SU-DHL-6 (cell line): Measurements from ENCODE around the gene SERPINA12.

Source experiments
- H2AFZ ChIP-seq: fragments of 200-600 bp; sonication (generic); 2 replicates; pipeline ENCODE4 v1.6.1; 2014; ENCODE audit warnings: low read depth, mild to moderate bottlenecking, moderate library complexity, mixed read lengths, antibody characterized with exemption, low read length; ENCODE audit not compliant: severe bottlenecking
- H3F3A ChIP-seq: fragments of 200-600 bp; shearing (Covaris generic); 2 replicates; pipeline ENCODE4 v1.6.0; 2016; ENCODE audit warnings: antibody characterized with exemption, mild to moderate bottlenecking; ENCODE audit not compliant: insufficient read depth
- H3K27ac ChIP-seq: fragments of 200-600 bp; sonication (generic); 2 replicates; pipeline ENCODE4 v1.5.1; 2016; ENCODE audit warnings: low read depth, mild to moderate bottlenecking, low read length, moderate library complexity, mixed read lengths
- H3K27me3 ChIP-seq: fragments of 200-600 bp; sonication (generic), shearing (Covaris generic); 2 replicates; pipeline ENCODE4 v1.6.0; 2014; ENCODE audit warnings: mild to moderate bottlenecking, low read length
- H3K36me3 ChIP-seq: fragments of 200-600 bp; sonication (generic); 2 replicates; pipeline ENCODE4 v1.6.1; 2014; ENCODE audit warnings: mild to moderate bottlenecking, low read length, mixed read lengths
- H3K4me2 ChIP-seq: fragments of 300-600, 200-600 bp; shearing (Covaris generic), sonication (generic); 2 replicates; pipeline ENCODE4 v1.6.0; 2014; ENCODE audit warnings: low read length, low read depth, mild to moderate bottlenecking; ENCODE audit not compliant: poor library complexity, severe bottlenecking
- H3K4me3 ChIP-seq: fragments of 200-600 bp; sonication (generic); 2 replicates; pipeline ENCODE4 v1.5.1; 2014; ENCODE audit warnings: antibody characterized with exemption, low read length, mild to moderate bottlenecking, mixed read lengths; ENCODE audit not compliant: insufficient read depth, poor library complexity, severe bottlenecking
- H3K79me2 ChIP-seq: fragments of 200-600 bp; sonication (generic); 2 replicates; pipeline ENCODE4 v1.6.1; 2014; ENCODE audit warnings: mild to moderate bottlenecking, low read length, moderate library complexity; ENCODE audit not compliant: insufficient read depth
- H3K9ac ChIP-seq: fragments of 200-600 bp; sonication (generic); 2 replicates; pipeline ENCODE4 v1.7.0; 2014; ENCODE audit warnings: mild to moderate bottlenecking, low read length
- H3K9me2 ChIP-seq: fragments of 200-600 bp; sonication (generic); replicated peaks from 2 replicates; pipeline ENCODE4 v1.6.1; 2014; ENCODE audit warnings: low read length; ENCODE audit not compliant: insufficient read depth
- H3K9me3 ChIP-seq: fragments of 200-600 bp; sonication (generic); 2 replicates; pipeline ENCODE4 v1.6.1; 2014; ENCODE audit warnings: low read length, mixed read lengths; ENCODE audit not compliant: insufficient read depth
- H4K20me1 ChIP-seq: fragments of 200-600 bp; sonication (generic); 2 replicates; pipeline ENCODE4 v1.6.1; 2014; ENCODE audit warnings: low read depth, mild to moderate bottlenecking, antibody characterized with exemption, low read length, moderate library complexity, mixed read lengths
- CTCF ChIP-seq: fragments of 200-600 bp; sonication (generic); IDR thresholded peaks from one replicate; pipeline ENCODE4 v1.5.1; 2017; ENCODE audit warnings: antibody characterized with exemption, mild to moderate bottlenecking, low read length, moderate library complexity; ENCODE audit not compliant: insufficient read depth, poor library complexity, severe bottlenecking
- EZH2phosphoT487 ChIP-seq: fragments of 200-600 bp; sonication (generic), shearing (Covaris generic); conservative IDR thresholded peaks from 2 replicates; pipeline ENCODE4 v1.6.1; 2018; ENCODE audit warnings: mild to moderate bottlenecking, antibody characterized with exemption, low read length, moderate library complexity, mixed read lengths

The SERPINA12 gene

DNA sequence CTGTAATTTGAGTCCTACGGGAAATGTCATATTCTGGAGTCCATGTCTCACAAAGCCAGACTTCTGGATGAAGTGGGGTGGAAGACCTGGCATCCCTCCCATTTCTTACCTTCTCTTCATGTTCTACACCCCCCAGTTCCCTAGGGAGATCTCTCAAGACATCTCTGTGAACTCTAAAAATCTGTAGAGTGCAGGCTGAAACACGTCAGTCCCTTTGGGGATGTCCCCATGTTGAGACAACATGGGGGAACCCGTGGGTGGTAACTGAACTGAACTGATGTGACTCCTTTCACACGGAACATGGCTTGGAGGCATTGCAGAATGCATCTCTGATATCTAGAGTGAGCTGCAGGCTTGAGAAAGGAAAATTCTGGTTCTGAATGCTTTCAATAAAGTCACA, 15.2 kb downstream of the SERPINA12 start:
- TF ChIP-seq EZH2phosphoT487 (no peak), CTCF (no peak)
- Histone ChIP-seq H3K36me3 (no peaks in the 10 kb centered on the region), H4K20me1 (no peaks in the 10 kb centered on the region), H3K9me2 (no peaks in the 10 kb centered on the region), H2AFZ (no peak overlapping the region), H3K9me3 (no peaks in the 10 kb centered on the region), H3K27me3 (no peaks in the 10 kb centered on the region), H3K9ac (no peak overlapping the region), H3K79me2 (no peaks in the 10 kb centered on the region), H3K27ac (no peak overlapping the region), H3K4me2 (no peak overlapping the region), H3F3A (no peaks in the 10 kb centered on the region), H3K4me3 (no peak overlapping the region)

DNA sequence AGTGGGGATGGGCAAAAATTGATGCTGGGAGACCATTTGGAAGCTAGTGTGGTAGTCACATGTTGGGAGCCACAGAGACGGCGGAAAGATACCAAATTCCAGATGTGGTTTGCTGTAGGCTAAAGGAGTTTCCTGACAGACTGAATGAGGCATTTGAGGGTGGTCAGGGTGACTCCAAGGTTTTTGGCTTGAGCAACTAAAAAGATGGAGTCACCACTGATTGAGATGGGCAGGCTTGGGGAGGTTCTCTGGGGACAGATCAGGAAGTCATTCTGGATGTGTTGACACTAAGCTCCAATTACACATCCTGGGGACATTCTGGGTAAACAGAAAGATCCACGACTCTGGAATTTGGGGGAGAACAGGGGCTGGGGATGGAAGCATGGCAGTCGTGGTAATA, 17.8 kb downstream of the SERPINA12 start:
- Histone ChIP-seq H3K4me3 (no peak overlapping the region), H3K27me3 (no peaks in the 10 kb centered on the region), H3K9ac (no peak overlapping the region), H3K9me2 (no peaks in the 10 kb centered on the region), H3K79me2 (no peaks in the 10 kb centered on the region), H3K9me3 (no peaks in the 10 kb centered on the region), H3F3A (no peaks in the 10 kb centered on the region), H3K27ac (no peak overlapping the region), H4K20me1 (no peaks in the 10 kb centered on the region), H2AFZ (no peak overlapping the region), H3K36me3 (no peaks in the 10 kb centered on the region), H3K4me2 (no peak overlapping the region)
- TF ChIP-seq EZH2phosphoT487 (no peak), CTCF (no peak)

DNA sequence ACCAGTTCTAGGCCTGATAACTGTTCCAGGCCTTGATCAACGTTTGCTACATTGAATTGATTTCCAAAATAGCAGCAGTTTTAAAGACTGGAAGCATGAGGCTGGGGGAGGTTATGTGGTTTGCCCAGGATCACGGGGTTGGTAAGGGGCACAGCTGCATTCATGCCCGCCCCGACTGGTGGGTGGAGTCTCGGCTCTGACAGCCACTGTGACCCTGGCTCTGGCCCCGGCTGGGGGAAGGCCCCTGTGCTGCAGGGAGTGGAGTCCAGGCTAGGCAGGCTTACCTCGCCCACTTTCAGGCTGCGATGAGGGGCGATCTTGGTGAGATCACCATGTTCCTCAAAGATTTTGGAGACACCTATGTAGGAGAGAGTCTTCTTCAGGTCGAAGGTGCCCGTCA, 19.9 kb downstream of the SERPINA12 start:
- Histone ChIP-seq H3K4me2 (no peak overlapping the region), H2AFZ (no peak overlapping the region), H3K9me3 (no peaks in the 10 kb centered on the region), H3F3A (peaks cover 13% of the 10 kb centered on the region; the same call in 1 of the 2 replicates), H3K27me3 (no peaks in the 10 kb centered on the region), H3K36me3 (no peaks in the 10 kb centered on the region), H3K79me2 (no peaks in the 10 kb centered on the region), H3K9me2 (no peaks in the 10 kb centered on the region), H3K4me3 (no peak overlapping the region), H3K27ac (no peak overlapping the region), H3K9ac (no peak overlapping the region), H4K20me1 (no peaks in the 10 kb centered on the region)
- no peak for TF ChIP-seq CTCF
- no peak for TF ChIP-seq EZH2phosphoT487
